Measurements from ENCODE around the gene MAPK14. TPM values are rescaled to one million over a fixed set of nuclear protein-coding genes. Genes with fewer than 3 reads are reported as not detected.

Gene MAPK14
- total and polyA plus RNA-seq, 4 donors, result 16.9 to 82.7 (median 35.9) TPM

DNA sequence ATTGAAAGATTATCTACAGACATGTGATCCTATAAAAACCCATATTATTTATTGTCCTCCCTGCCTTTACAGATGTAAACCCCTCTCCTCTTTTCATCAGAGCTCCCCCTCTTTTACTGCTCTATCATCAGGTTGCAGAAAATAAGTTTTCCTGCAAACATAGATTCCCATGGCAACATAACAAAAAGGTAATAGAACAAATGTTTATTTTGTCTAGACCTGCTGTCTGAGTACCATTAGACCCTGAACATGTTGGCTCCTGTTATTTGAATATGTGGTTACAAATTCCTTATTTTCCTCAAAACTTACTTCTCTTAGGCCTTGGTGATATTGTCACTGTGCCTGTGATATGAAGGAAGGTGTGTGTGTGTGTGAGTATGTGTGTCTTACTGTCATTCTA is 11.5 kb downstream of the MAPK14 start:
- Histone ChIP-seq H3K4me1 (ENCODE audit: control insufficient read depth in 4 of 4, insufficient read depth in 4 of 4, low read length in 3 of 4) (peaks cover 17 to 35% (median 18%) of the 10 kb centered on the region in 4 donors), H3K27me3 (ENCODE audit: control insufficient read depth in 4 of 4, insufficient read depth in 4 of 4, low read length in 3 of 4) (no peaks in the 10 kb centered on the region), H3K4me3 (ENCODE audit: low read depth in 1 of 3, low read length in 3 of 3) (no peak overlapping the region), H3K9me3 (ENCODE audit: control insufficient read depth in 4 of 4, low read length in 3 of 4) (no peaks in the 10 kb centered on the region), H3K36me3 (ENCODE audit: control insufficient read depth in 4 of 4, insufficient read depth in 3 of 4, low read depth in 1 of 4, low read length in 3 of 4) (no peaks in the 10 kb centered on the region), H3K9ac (ENCODE audit: low read depth in 1 of 2, low read length in 2 of 2) (no peak overlapping the region), H3K27ac (ENCODE audit: low read depth in 1 of 2, low read length in 2 of 2) (no peak overlapping the region)
- DNase-seq (ENCODE audit: low spot score), result no peak
- no peak for TF ChIP-seq FOXA1 (IDR thresholded peaks at IDR 0.05)
- TF ChIP-seq FOXA2 (IDR thresholded peaks at IDR 0.05), result no peak
- no peak for TF ChIP-seq RAD21 (IDR thresholded peaks at IDR 0.05)
- TF ChIP-seq NR2F2 (IDR thresholded peaks at IDR 0.05), result no peak
- no peak for TF ChIP-seq GABPA (IDR thresholded peaks at IDR 0.05 in 1 of 2, conservative IDR thresholded peaks at IDR 0.05 in 1 of 2)
- TF ChIP-seq, protein P1, sequence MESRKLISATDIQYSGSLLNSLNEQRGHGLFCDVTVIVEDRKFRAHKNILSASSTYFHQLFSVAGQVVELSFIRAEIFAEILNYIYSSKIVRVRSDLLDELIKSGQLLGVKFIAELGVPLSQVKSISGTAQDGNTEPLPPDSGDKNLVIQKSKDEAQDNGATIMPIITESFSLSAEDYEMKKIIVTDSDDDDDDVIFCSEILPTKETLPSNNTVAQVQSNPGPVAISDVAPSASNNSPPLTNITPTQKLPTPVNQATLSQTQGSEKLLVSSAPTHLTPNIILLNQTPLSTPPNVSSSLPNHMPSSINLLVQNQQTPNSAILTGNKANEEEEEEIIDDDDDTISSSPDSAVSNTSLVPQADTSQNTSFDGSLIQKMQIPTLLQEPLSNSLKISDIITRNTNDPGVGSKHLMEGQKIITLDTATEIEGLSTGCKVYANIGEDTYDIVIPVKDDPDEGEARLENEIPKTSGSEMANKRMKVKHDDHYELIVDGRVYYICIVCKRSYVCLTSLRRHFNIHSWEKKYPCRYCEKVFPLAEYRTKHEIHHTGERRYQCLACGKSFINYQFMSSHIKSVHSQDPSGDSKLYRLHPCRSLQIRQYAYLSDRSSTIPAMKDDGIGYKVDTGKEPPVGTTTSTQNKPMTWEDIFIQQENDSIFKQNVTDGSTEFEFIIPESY (IDR thresholded peaks at IDR 0.05), result no peak
- TF ChIP-seq HNF4G (IDR thresholded peaks at IDR 0.05), result no peak

DNA sequence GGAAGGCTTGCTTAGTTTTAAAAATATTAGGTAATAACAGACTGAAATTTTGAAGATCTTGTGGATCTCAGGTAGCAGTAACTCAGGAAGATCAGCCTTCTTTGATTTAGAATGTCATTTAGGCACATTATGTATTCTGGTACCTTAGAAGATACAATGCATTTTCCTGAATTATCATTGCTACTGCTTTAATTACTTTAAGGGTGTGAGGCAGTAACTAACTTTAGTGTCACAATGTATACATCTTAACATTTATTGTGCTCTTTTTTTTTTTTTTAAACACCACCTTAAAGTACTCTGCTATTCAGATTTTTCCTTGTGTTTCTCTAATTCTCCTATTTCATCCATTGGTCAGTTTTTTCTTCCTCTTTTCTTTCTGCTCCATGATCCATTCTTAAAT is 13.3 kb downstream of the MAPK14 start:
- H3K4me3 ChIP-seq (ENCODE audit: low read depth in 1 of 3, low read length in 3 of 3), result no peak overlapping the region
- no peak overlapping the region for H3K27ac ChIP-seq (ENCODE audit: low read depth in 1 of 2, low read length in 2 of 2)
- no peak for TF ChIP-seq JUND (IDR thresholded peaks at IDR 0.05)
- H3K9ac ChIP-seq (ENCODE audit: low read depth in 1 of 2, low read length in 2 of 2), result no peak overlapping the region
- H3K4me1 ChIP-seq (ENCODE audit: control insufficient read depth in 4 of 4, insufficient read depth in 4 of 4, low read length in 3 of 4), result peaks cover 14 to 27% (median 15%) of the 10 kb centered on the region in 4 donors
- H3K36me3 ChIP-seq (ENCODE audit: control insufficient read depth in 4 of 4, insufficient read depth in 3 of 4, low read depth in 1 of 4, low read length in 3 of 4), result no peaks in the 10 kb centered on the region
- H3K9me3 ChIP-seq (ENCODE audit: control insufficient read depth in 4 of 4, low read length in 3 of 4), result no peaks in the 10 kb centered on the region
- no peaks in the 10 kb centered on the region for H3K27me3 ChIP-seq (ENCODE audit: control insufficient read depth in 4 of 4, insufficient read depth in 4 of 4, low read length in 3 of 4)
- no peak for DNase-seq (ENCODE audit: low spot score)

DNA sequence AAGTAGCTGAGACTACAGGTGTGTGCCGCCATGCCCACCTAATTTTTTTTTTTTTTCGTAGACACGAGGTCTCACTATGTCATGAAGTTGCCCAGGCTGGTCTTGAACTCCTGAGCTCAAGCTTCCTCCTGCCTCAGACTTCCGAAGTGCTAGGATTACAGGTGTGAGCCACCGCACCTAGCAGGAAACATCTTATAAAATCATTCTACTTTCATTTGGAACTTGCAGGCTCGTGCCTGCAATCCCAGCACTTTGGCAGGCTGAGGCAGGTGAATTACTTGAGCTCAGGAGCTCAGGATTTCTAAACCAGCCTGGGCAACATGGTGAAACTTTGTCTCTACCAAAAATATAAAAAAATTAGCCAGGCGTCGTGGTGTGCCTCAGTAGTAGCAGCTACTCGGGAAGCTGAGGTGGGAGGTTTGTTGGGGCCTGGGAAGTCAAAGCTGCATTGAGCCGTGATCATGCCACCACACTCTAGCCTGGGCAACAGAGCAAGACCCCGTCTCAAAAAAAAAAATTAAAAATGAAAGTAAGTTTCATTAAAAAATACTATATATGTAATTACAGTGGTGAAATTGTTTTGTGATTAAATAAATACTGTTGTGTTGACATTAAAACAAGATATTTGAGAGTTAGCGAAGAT is 15.1 kb downstream of the MAPK14 start:
- no peak overlapping the region for H3K9ac ChIP-seq (ENCODE audit: low read depth in 1 of 2, low read length in 2 of 2)
- WGBS, result 95% methylated on average over 12 of the region's 12 CpGs
- no peak overlapping the region for H3K27ac ChIP-seq (ENCODE audit: low read depth in 1 of 2, low read length in 2 of 2)
- H3K36me3 ChIP-seq (ENCODE audit: control insufficient read depth in 4 of 4, insufficient read depth in 3 of 4, low read depth in 1 of 4, low read length in 3 of 4), result no peaks in the 10 kb centered on the region
- no peaks in the 10 kb centered on the region for H3K9me3 ChIP-seq (ENCODE audit: control insufficient read depth in 4 of 4, low read length in 3 of 4)
- no peak overlapping the region for H3K4me3 ChIP-seq (ENCODE audit: low read depth in 1 of 3, low read length in 3 of 3)
- no peak for DNase-seq (ENCODE audit: low spot score)
- no peaks in the 10 kb centered on the region for H3K27me3 ChIP-seq (ENCODE audit: control insufficient read depth in 4 of 4, insufficient read depth in 4 of 4, low read length in 3 of 4)
- H3K4me1 ChIP-seq (ENCODE audit: control insufficient read depth in 4 of 4, insufficient read depth in 4 of 4, low read length in 3 of 4), result peaks cover 9 to 22% (median 14%) of the 10 kb centered on the region in 4 donors
- TF ChIP-seq HNF4A (conservative IDR thresholded peaks at IDR 0.05) (no peak), RXRA (IDR thresholded peaks at IDR 0.05) (no peak), TAF1 (conservative IDR thresholded peaks at IDR 0.05) (no peak), GABPA (IDR thresholded peaks at IDR 0.05 in 1 of 2, conservative IDR thresholded peaks at IDR 0.05 in 1 of 2) (no peak), JUND (IDR thresholded peaks at IDR 0.05) (no peak), YY1 (IDR thresholded peaks at IDR 0.05) (no peak), RAD21 (IDR thresholded peaks at IDR 0.05) (no peak), EGR1 (IDR thresholded peaks at IDR 0.05; ENCODE audit: low read depth in 2 of 2) (no peak), FOXA1 (IDR thresholded peaks at IDR 0.05) (no peak), HNF4G (IDR thresholded peaks at IDR 0.05) (no peak), FOXA2 (IDR thresholded peaks at IDR 0.05) (no peak), NR2F2 (IDR thresholded peaks at IDR 0.05) (no peak)
- TF ChIP-seq, protein P2, sequence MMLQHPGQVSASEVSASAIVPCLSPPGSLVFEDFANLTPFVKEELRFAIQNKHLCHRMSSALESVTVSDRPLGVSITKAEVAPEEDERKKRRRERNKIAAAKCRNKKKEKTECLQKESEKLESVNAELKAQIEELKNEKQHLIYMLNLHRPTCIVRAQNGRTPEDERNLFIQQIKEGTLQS (IDR thresholded peaks at IDR 0.05), result no peak
- TF ChIP-seq, protein P3, sequence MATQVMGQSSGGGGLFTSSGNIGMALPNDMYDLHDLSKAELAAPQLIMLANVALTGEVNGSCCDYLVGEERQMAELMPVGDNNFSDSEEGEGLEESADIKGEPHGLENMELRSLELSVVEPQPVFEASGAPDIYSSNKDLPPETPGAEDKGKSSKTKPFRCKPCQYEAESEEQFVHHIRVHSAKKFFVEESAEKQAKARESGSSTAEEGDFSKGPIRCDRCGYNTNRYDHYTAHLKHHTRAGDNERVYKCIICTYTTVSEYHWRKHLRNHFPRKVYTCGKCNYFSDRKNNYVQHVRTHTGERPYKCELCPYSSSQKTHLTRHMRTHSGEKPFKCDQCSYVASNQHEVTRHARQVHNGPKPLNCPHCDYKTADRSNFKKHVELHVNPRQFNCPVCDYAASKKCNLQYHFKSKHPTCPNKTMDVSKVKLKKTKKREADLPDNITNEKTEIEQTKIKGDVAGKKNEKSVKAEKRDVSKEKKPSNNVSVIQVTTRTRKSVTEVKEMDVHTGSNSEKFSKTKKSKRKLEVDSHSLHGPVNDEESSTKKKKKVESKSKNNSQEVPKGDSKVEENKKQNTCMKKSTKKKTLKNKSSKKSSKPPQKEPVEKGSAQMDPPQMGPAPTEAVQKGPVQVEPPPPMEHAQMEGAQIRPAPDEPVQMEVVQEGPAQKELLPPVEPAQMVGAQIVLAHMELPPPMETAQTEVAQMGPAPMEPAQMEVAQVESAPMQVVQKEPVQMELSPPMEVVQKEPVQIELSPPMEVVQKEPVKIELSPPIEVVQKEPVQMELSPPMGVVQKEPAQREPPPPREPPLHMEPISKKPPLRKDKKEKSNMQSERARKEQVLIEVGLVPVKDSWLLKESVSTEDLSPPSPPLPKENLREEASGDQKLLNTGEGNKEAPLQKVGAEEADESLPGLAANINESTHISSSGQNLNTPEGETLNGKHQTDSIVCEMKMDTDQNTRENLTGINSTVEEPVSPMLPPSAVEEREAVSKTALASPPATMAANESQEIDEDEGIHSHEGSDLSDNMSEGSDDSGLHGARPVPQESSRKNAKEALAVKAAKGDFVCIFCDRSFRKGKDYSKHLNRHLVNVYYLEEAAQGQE (IDR thresholded peaks at IDR 0.05), result no peak
- TF ChIP-seq, protein P1 (IDR thresholded peaks at IDR 0.05), result no peak
- TF ChIP-seq, protein P4, sequence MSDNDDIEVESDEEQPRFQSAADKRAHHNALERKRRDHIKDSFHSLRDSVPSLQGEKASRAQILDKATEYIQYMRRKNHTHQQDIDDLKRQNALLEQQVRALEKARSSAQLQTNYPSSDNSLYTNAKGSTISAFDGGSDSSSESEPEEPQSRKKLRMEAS (IDR thresholded peaks at IDR 0.05), result no peak
